ENCODE results near the gene CHCHD6. TPM values are rescaled to one million over a fixed set of nuclear protein-coding genes. Genes with fewer than 3 reads are reported as not detected.

The CHCHD6 gene
- total RNA-seq, 4 donors from 2014 or later: 6.4 to 14.2 (median 10.3) TPM; not detected in 1

- no peak overlapping the region for H3K27ac ChIP-seq
- no peaks in the 10 kb centered on the region for H3K4me1 ChIP-seq
- DNase-seq: no peak
- H3K36me3 ChIP-seq: no peaks in the 10 kb centered on the region
- H3K9me3 ChIP-seq: no peaks in the 10 kb centered on the region
- intact Hi-C loops (cut with DNase I; ENCODE audit: low total_unique reads): no loop called here
- no peak overlapping the region for H3K4me3 ChIP-seq
- H3K27me3 ChIP-seq: no peaks in the 10 kb centered on the region
- TF ChIP-seq POLR2A (IDR thresholded peaks at IDR 0.05) (no peak), CTCF (IDR thresholded peaks at IDR 0.05) (no peak)
These were observed 32.5 kb upstream of the CHCHD6 start for GRCh38 chr3:126671521-126671920.

GRCh38 chr3:126672340-126672739, 31.7 kb upstream of the CHCHD6 start:
- H3K27me3 ChIP-seq: no peaks in the 10 kb centered on the region
- no peaks in the 10 kb centered on the region for H3K4me1 ChIP-seq
- DNase-seq: no peak
- H3K9me3 ChIP-seq: no peaks in the 10 kb centered on the region
- TF ChIP-seq CTCF (IDR thresholded peaks at IDR 0.05) (no peak), POLR2A (IDR thresholded peaks at IDR 0.05) (no peak)
- no peak overlapping the region for H3K4me3 ChIP-seq
- intact Hi-C loops (cut with DNase I; ENCODE audit: low total_unique reads): loop anchor here (2.0 kb wide), 1 partner anchor 46 kb away; no protein-coding TSS in a partner anchor
- H3K36me3 ChIP-seq: no peaks in the 10 kb centered on the region
- no peak overlapping the region for H3K27ac ChIP-seq

GRCh38 chr3:126672741-126673140, 31.3 kb upstream of the CHCHD6 start:
- intact Hi-C loops (cut with DNase I; ENCODE audit: low total_unique reads): loop anchor here (2.0 kb wide), 1 partner anchor 46 kb away; no protein-coding TSS in a partner anchor
- H3K4me3 ChIP-seq: no peak overlapping the region
- TF ChIP-seq CTCF (IDR thresholded peaks at IDR 0.05) (no peak), POLR2A (IDR thresholded peaks at IDR 0.05) (no peak)
- no peaks in the 10 kb centered on the region for H3K4me1 ChIP-seq
- DNase-seq: no peak
- H3K27ac ChIP-seq: no peak overlapping the region
- no peaks in the 10 kb centered on the region for H3K36me3 ChIP-seq
- no peaks in the 10 kb centered on the region for H3K27me3 ChIP-seq
- no peaks in the 10 kb centered on the region for H3K9me3 ChIP-seq

- Histone ChIP-seq H3K27ac (no peak overlapping the region), H3K36me3 (no peaks in the 10 kb centered on the region), H3K27me3 (no peaks in the 10 kb centered on the region), H3K4me3 (no peak overlapping the region), H3K4me1 (no peaks in the 10 kb centered on the region), H3K9me3 (no peaks in the 10 kb centered on the region)
- DNase-seq: no peak
- intact Hi-C loops (cut with DNase I; ENCODE audit: low total_unique reads): no loop called here
- TF ChIP-seq CTCF (IDR thresholded peaks at IDR 0.05): no peak
- no peak for TF ChIP-seq POLR2A (IDR thresholded peaks at IDR 0.05)
These were observed 26.9 kb upstream of the CHCHD6 start for GRCh38 chr3:126676919-126677705.

- DNase-seq: no peak
- no peaks in the 10 kb centered on the region for H3K27me3 ChIP-seq
- H3K4me1 ChIP-seq: no peaks in the 10 kb centered on the region
- H3K9me3 ChIP-seq: no peaks in the 10 kb centered on the region
- intact Hi-C loops (cut with DNase I; ENCODE audit: low total_unique reads): no loop called here
- no peak for TF ChIP-seq POLR2A (IDR thresholded peaks at IDR 0.05)
- no peak for TF ChIP-seq CTCF (IDR thresholded peaks at IDR 0.05)
- no peaks in the 10 kb centered on the region for H3K36me3 ChIP-seq
- H3K4me3 ChIP-seq: no peak overlapping the region
- no peak overlapping the region for H3K27ac ChIP-seq
These were observed 26.1 kb upstream of the CHCHD6 start for GRCh38 chr3:126677862-126678503.
